Measurements from ENCODE around the gene TSPAN14. TPM values are rescaled to one million over a fixed set of nuclear protein-coding genes. Genes with fewer than 3 reads are reported as not detected.
"Not testable (repeated sequence)": the region's sequence is repeated elsewhere in the genome, so short reads cannot be mapped to it uniquely, and the experiment has no call there.

Gene TSPAN14
- total RNA-seq, 2 donors from 2014 or later, result 83.5 to 91.7 TPM

DNA sequence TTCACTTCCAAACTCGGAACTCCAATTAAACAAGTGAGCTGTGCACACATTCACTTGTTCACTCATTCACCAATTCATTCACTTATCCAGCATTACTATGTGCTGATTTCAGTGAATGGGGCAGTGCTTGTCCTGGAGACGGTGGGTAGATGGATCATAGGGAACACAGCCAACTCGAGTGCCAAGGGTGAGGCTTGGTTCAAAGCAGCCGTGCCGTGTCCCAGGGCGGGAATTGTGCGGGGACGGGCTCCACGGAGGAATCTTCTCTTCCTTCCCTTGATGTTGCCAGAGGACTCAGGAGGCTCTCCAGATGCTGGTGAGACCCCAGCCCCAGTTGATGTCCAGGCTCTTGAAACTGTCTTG is 86.5 kb downstream of the TSPAN14 start:
- no peaks in the 10 kb centered on the region for H3K4me1 ChIP-seq
- peak; percentile 17 for DNase-seq
- H3K27me3 ChIP-seq, result no peaks in the 10 kb centered on the region
- no peaks in the 10 kb centered on the region for H3K36me3 ChIP-seq
- TF ChIP-seq, protein P1, sequence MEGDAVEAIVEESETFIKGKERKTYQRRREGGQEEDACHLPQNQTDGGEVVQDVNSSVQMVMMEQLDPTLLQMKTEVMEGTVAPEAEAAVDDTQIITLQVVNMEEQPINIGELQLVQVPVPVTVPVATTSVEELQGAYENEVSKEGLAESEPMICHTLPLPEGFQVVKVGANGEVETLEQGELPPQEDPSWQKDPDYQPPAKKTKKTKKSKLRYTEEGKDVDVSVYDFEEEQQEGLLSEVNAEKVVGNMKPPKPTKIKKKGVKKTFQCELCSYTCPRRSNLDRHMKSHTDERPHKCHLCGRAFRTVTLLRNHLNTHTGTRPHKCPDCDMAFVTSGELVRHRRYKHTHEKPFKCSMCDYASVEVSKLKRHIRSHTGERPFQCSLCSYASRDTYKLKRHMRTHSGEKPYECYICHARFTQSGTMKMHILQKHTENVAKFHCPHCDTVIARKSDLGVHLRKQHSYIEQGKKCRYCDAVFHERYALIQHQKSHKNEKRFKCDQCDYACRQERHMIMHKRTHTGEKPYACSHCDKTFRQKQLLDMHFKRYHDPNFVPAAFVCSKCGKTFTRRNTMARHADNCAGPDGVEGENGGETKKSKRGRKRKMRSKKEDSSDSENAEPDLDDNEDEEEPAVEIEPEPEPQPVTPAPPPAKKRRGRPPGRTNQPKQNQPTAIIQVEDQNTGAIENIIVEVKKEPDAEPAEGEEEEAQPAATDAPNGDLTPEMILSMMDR (IDR thresholded peaks at IDR 0.05), result no peak
- H3K4me3 ChIP-seq, result no peak overlapping the region
- intact Hi-C loops (cut with DNase I), result no loop called here
- H3K9ac ChIP-seq (ENCODE audit: low read depth in 2 of 2, low read length in 2 of 2), result peak overlapping the region in 1 of 2 donors; percentile 3
- H3K9me3 ChIP-seq, result no peaks in the 10 kb centered on the region
- H3K27ac ChIP-seq, result no peak overlapping the region

DNA sequence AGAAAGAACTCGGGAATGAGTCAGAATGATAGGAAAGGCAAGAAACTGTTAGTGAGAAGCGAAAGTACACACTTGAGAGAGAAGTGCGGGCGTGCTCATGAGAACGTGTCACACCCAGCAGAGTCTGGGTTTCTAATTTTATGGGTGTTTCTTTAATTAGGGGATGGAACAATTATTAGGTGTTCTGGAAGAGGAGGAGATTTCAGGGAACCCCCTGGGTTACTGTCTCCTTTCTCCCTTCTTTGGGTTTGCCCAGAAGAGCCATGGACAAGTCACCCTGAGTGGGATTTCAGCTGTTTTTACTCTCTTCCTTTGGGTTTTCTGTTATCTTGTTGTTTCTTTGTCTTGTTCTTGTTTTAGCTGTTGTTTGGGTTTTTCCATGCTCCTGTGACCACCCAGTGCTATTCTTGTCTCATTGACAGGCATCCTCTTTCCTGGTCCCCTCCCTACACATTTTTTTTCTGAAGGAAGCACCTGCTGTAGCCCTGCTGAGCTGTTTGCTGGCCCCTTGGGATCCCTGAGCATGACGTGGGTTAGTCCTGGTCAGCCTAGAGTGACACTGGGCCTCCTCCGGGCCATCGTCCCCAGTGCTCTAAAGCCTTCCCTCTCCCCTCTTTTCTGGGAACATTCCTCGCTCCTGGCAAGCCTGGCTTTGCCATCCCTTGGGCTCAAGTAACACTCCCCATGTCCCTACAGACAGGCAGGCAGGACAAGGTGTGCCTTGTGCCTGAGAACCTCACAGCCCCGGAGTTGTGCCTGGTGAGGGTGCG is 87.1 kb downstream of the TSPAN14 start:
- Histone ChIP-seq H3K27me3 (no peaks in the 10 kb centered on the region), H3K9ac (ENCODE audit: low read depth in 2 of 2, low read length in 2 of 2) (peak overlapping the region in 1 of 2 donors; percentile 3), H3K9me3 (no peaks in the 10 kb centered on the region), H3K27ac (no peak overlapping the region), H3K36me3 (no peaks in the 10 kb centered on the region), H3K4me3 (no peak overlapping the region), H3K4me1 (no peaks in the 10 kb centered on the region)
- TF ChIP-seq, protein P1 (IDR thresholded peaks at IDR 0.05), result no peak
- peak; percentile 16 for DNase-seq
- intact Hi-C loops (cut with DNase I), result no loop called here

DNA sequence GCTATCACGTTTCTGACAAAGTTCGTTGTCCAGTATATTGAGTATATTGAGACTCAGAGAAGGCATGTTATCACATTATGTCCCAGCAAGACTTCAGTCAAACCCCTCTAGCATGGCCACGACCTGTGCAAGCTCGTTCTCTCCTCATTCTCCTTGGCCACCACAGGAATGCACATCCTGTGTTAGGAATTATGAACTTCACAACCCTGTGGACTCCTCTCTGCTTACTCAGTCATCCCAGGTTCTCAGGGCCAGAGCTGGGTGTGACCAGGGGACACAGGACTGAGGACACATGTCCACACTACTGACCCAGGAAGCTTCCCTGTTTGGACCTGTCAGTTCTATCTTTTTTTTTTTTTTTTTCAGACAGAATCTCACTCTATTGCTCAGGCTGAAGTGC is 87.9 kb downstream of the TSPAN14 start:
- TF ChIP-seq, protein P1 (IDR thresholded peaks at IDR 0.05), result no peak
- H3K27me3 ChIP-seq, result no peaks in the 10 kb centered on the region
- no peak overlapping the region for H3K9ac ChIP-seq (ENCODE audit: low read depth in 2 of 2, low read length in 2 of 2)
- H3K9me3 ChIP-seq, result no peaks in the 10 kb centered on the region
- no peak for DNase-seq
- no peaks in the 10 kb centered on the region for H3K4me1 ChIP-seq
- no peak overlapping the region for H3K4me3 ChIP-seq
- intact Hi-C loops (cut with DNase I), result no loop called here
- no peak overlapping the region for H3K27ac ChIP-seq
- no peaks in the 10 kb centered on the region for H3K36me3 ChIP-seq

DNA sequence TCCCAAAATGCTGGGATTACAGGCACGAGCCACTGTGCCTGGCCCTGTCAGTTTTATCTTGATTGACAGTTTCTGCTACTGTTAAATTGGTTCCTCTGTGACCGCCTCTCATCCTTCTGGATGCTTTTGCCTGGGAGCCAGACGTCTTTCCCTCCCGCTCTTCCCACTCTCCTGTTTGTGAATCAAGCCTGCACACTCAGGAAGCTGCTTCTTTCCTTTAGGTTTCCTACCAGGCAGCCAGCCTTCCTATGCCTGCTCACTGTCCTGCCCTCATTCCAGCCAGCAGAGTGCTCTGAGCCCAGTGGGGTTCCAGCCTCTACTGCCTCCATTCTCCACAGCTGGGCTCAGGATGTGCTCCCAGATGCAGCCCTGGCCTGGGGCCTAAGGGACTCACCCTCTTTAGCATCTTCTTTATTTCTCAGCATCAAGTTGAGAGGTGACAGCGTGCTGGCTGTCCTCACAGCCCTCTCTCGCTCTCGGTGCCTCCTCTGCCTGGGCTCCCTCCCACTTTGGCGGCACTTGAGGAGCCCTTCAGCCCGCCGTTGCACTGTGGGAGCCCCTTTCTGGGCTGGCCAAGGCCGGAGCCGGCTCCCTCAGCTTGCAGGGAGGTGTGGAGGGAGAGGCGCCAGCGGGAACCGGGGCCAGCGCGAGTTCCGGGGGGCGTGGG is 88.7 kb downstream of the TSPAN14 start:
- H3K4me3 ChIP-seq, result no peak overlapping the region
- no peaks in the 10 kb centered on the region for H3K36me3 ChIP-seq
- H3K9ac ChIP-seq (ENCODE audit: low read depth in 2 of 2, low read length in 2 of 2), result no peak overlapping the region
- H3K27me3 ChIP-seq, result no peaks in the 10 kb centered on the region
- TF ChIP-seq, protein P1 (IDR thresholded peaks at IDR 0.05), result no peak
- intact Hi-C loops (cut with DNase I), result no loop called here
- no peak for DNase-seq
- no peak overlapping the region for H3K27ac ChIP-seq
- H3K9me3 ChIP-seq, result no peaks in the 10 kb centered on the region
- no peaks in the 10 kb centered on the region for H3K4me1 ChIP-seq

DNA sequence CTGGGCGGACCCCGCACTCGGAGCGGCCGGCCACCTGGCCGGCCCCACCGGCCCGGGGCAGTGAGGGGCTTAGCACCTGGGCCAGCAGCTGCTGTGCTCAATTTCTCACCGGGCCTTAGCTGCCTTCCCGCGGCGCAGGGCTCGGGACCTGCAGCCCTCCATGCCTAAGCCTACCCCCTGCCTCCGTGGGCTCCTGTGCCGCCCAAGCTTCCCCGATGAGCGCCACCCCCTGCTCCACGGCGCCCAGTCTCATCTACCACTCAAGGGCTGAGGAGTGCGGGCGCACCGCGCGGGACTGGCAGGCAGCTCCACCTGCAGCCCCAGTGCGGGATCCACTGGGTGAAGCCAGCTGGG is 89.2 kb downstream of the TSPAN14 start:
- H3K4me1 ChIP-seq; H3K36me3 ChIP-seq; H3K27me3 ChIP-seq; DNase-seq; H3K27ac ChIP-seq; H3K9ac ChIP-seq (ENCODE audit: low read depth in 2 of 2, low read length in 2 of 2); H3K9me3 ChIP-seq; intact Hi-C loops (cut with DNase I); H3K4me3 ChIP-seq: not testable (repeated sequence)

DNA sequence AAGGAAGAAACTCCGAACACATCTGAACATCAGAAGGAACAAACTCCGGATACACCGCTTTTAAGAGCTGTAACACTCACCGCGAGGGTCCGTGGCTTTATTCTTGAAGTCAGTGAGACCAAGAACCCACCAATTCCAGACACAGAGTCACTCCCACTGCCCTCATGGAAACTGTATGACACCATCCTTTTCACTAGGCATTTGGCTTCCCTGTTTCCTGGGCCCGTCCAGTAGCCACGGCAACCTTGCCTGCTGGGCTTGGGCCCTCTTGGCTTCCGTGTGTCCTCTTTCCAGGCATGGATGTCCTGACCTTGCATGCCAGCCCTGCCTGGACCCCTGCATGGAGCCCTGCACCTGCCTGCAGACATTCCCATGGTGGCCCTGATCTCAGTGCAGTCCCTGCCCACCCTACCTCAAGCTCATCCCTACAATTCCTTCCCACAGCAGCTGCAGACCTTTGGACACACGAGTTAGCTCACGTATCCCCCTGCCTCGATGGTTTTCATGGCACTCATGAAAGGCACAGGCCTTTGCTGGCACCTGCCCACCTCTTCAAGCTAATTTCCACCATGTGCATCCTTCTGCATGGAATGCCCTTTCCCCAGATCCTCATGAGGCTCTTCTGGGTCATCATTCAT is 90.3 kb downstream of the TSPAN14 start:
- Histone ChIP-seq H3K36me3 (no peaks in the 10 kb centered on the region), H3K4me3 (no peak overlapping the region), H3K4me1 (no peaks in the 10 kb centered on the region), H3K27me3 (no peaks in the 10 kb centered on the region), H3K9me3 (no peaks in the 10 kb centered on the region), H3K9ac (ENCODE audit: low read depth in 2 of 2, low read length in 2 of 2) (no peak overlapping the region), H3K27ac (no peak overlapping the region)
- no peak for DNase-seq
- intact Hi-C loops (cut with DNase I), result no loop called here
- TF ChIP-seq, protein P1 (IDR thresholded peaks at IDR 0.05), result no peak

Measured in colonic mucosa (tissue), 4 donors.